ENCODE data around the gene RHCE.
"Not testable (repeated sequence)": the region's sequence is repeated elsewhere in the genome, so short reads cannot be mapped to it uniquely, and the experiment has no call there.

RHCE gene

GRCh38 chr1:25349606-25350005 lies 71.0 kb downstream of the RHCE start:
- peaks cover 97% of the 10 kb centered on the region for H3K36me3 Mint-ChIP-seq
- ATAC-seq (no peak), DNase-seq (ENCODE audit: low spot score in 2 of 2) (no peak)
- H3K4me3 Mint-ChIP-seq, result no peak overlapping the region
- H3K9me3 Mint-ChIP-seq, result no peaks in the 10 kb centered on the region
- H3K27ac Mint-ChIP-seq, result no peak overlapping the region
- peaks cover 7% of the 10 kb centered on the region for H3K4me1 Mint-ChIP-seq

GRCh38 chr1:25347556-25347955 lies 73.1 kb downstream of the RHCE start:
- Mint-ChIP-seq H3K9me3 (no peaks in the 10 kb centered on the region), H3K36me3 (peaks cover 97% of the 10 kb centered on the region), H3K4me3 (no peak overlapping the region), H3K4me1 (peaks cover 17% of the 10 kb centered on the region), H3K27ac (no peak overlapping the region)
- no peak for ATAC-seq
- DNase-seq (ENCODE audit: low spot score in 2 of 2), result no peak

GRCh38 chr1:25343872-25344271 lies 76.8 kb downstream of the RHCE start:
- DNase-seq (ENCODE audit: low spot score in 2 of 2) (no peak), ATAC-seq (no peak)
- H3K4me3 Mint-ChIP-seq, result no peak overlapping the region
- H3K4me1 Mint-ChIP-seq, result peaks cover 31% of the 10 kb centered on the region
- H3K9me3 Mint-ChIP-seq, result no peaks in the 10 kb centered on the region
- H3K36me3 Mint-ChIP-seq, result peaks cover 95% of the 10 kb centered on the region
- H3K27ac Mint-ChIP-seq, result no peak overlapping the region

GRCh38 chr1:25342846-25343245 lies 77.8 kb downstream of the RHCE start:
- Mint-ChIP-seq H3K27ac (peak overlapping the region; percentile 1), H3K9me3 (no peaks in the 10 kb centered on the region), H3K36me3 (peaks cover 95% of the 10 kb centered on the region), H3K4me3 (no peak overlapping the region), H3K4me1 (peaks cover 31% of the 10 kb centered on the region)
- ATAC-seq (no peak), DNase-seq (ENCODE audit: low spot score in 2 of 2) (no peak)

GRCh38 chr1:25341746-25342145 lies 78.9 kb downstream of the RHCE start:
- no peak for DNase-seq (ENCODE audit: low spot score in 2 of 2)
- peak overlapping the region; percentile 52 for H3K27ac Mint-ChIP-seq
- peaks cover 24% of the 10 kb centered on the region for H3K4me1 Mint-ChIP-seq
- H3K9me3 Mint-ChIP-seq, result no peaks in the 10 kb centered on the region
- H3K36me3 Mint-ChIP-seq, result peaks cover 84% of the 10 kb centered on the region
- no peak for ATAC-seq
- no peak overlapping the region for H3K4me3 Mint-ChIP-seq

GRCh38 chr1:25338986-25339385 lies 81.6 kb downstream of the RHCE start:
- H3K4me3 Mint-ChIP-seq, result peak overlapping the region; percentile 86
- peak overlapping the region; percentile 93 for H3K27ac Mint-ChIP-seq
- ATAC-seq, result no peak
- H3K36me3 Mint-ChIP-seq, result peaks cover 57% of the 10 kb centered on the region
- H3K4me1 Mint-ChIP-seq, result peaks cover 30% of the 10 kb centered on the region
- no peak for DNase-seq (ENCODE audit: low spot score in 2 of 2)
- H3K9me3 Mint-ChIP-seq, result no peaks in the 10 kb centered on the region

GRCh38 chr1:25338188-25338981 lies 82.2 kb downstream of the RHCE start, which contains the start of gene TMEM50A:
Gene TMEM50A, plus strand, starts transcription at chr1:25338334. Its CDS starts 2,153 bp downstream, at chr1:25340487.
- H3K27ac Mint-ChIP-seq, result peak within 1 kb of the TSS; percentile 93
- no peaks in the 10 kb centered on the region for H3K9me3 Mint-ChIP-seq

GRCh38 chr1:25337483-25338187 lies 83.0 kb downstream of the RHCE start:
- not testable (repeated sequence) for H3K9me3 Mint-ChIP-seq
- Mint-ChIP-seq H3K4me1 (peaks cover 30% of the 10 kb centered on the region), H3K36me3 (peaks cover 50% of the 10 kb centered on the region), H3K4me3 (peak overlapping the region; percentile 86), H3K27ac (peak overlapping the region; percentile 93)
- ATAC-seq (peak; percentile 82), DNase-seq (ENCODE audit: low spot score in 2 of 2) (peak in 1 of 2 donors; percentile 17)

More at GRCh38 chr1:25338188-25338981, 82.2 kb downstream of the RHCE start, which contains the start of gene TMEM50A:
- H3K4me1 Mint-ChIP-seq, result peaks cover 27% of the 10 kb centered on the region
- DNase-seq (ENCODE audit: low spot score in 2 of 2), result peak; percentile 88 to 97
- peak; percentile 86 for ATAC-seq
- peaks cover 51% of the 10 kb centered on the region for H3K36me3 Mint-ChIP-seq
- H3K4me3 Mint-ChIP-seq, result peak within 1 kb of the TSS; percentile 91

GRCh38 chr1:25336922-25337354 lies 83.7 kb downstream of the RHCE start:
- DNase-seq (ENCODE audit: low spot score in 2 of 2), result peak in 1 of 2 donors; percentile 73
- peak; percentile 5 for ATAC-seq
- Mint-ChIP-seq H3K36me3 (peaks cover 48% of the 10 kb centered on the region), H3K27ac (peak overlapping the region; percentile 83), H3K4me3 (peak overlapping the region; percentile 91), H3K4me1 (peaks cover 32% of the 10 kb centered on the region)
- H3K9me3 Mint-ChIP-seq, result not testable (repeated sequence)

GRCh38 chr1:25329950-25330349 lies 90.7 kb downstream of the RHCE start:
- Mint-ChIP-seq H3K36me3 (peaks cover 20% of the 10 kb centered on the region), H3K4me1 (peaks cover 30% of the 10 kb centered on the region), H3K4me3 (peak overlapping the region; percentile 40), H3K27ac (peak overlapping the region; percentile 75)
- not testable (repeated sequence) for H3K9me3 Mint-ChIP-seq
- ATAC-seq, result peak; percentile 84
- DNase-seq (ENCODE audit: low spot score in 2 of 2), result peak in 1 of 2 donors; percentile 55

GRCh38 chr1:25329336-25329735 lies 91.3 kb downstream of the RHCE start:
- DNase-seq (ENCODE audit: low spot score in 2 of 2); H3K9me3 Mint-ChIP-seq; ATAC-seq: not testable (repeated sequence)
- Mint-ChIP-seq H3K4me3 (peak overlapping the region; percentile 40), H3K36me3 (peaks cover 20% of the 10 kb centered on the region), H3K27ac (peak overlapping the region; percentile 75), H3K4me1 (peaks cover 25% of the 10 kb centered on the region)

GRCh38 chr1:25328791-25329185 lies 91.8 kb downstream of the RHCE start:
- not testable (repeated sequence) for H3K27ac Mint-ChIP-seq; H3K4me3 Mint-ChIP-seq; H3K9me3 Mint-ChIP-seq; DNase-seq (ENCODE audit: low spot score in 2 of 2); ATAC-seq
- Mint-ChIP-seq H3K36me3 (peaks cover 20% of the 10 kb centered on the region), H3K4me1 (peaks cover 24% of the 10 kb centered on the region)

- not testable (repeated sequence) for H3K4me3 Mint-ChIP-seq; DNase-seq (ENCODE audit: low spot score in 2 of 2); H3K27ac Mint-ChIP-seq; H3K9me3 Mint-ChIP-seq
- peaks cover 18% of the 10 kb centered on the region for H3K4me1 Mint-ChIP-seq
- peak; percentile 96 for ATAC-seq
- H3K36me3 Mint-ChIP-seq, result peaks cover 18% of the 10 kb centered on the region
Measured at GRCh38 chr1:25327864-25328790, 92.5 kb downstream of the RHCE start.

- not testable (repeated sequence) for H3K4me3 Mint-ChIP-seq; ATAC-seq; H3K9me3 Mint-ChIP-seq; DNase-seq (ENCODE audit: low spot score in 2 of 2); H3K4me1 Mint-ChIP-seq; H3K27ac Mint-ChIP-seq
- peaks cover 11% of the 10 kb centered on the region for H3K36me3 Mint-ChIP-seq
Measured at GRCh38 chr1:25324407-25324806, 96.2 kb downstream of the RHCE start.

- peaks cover 17% of the 10 kb centered on the region for H3K36me3 Mint-ChIP-seq
- H3K4me3 Mint-ChIP-seq; ATAC-seq; H3K27ac Mint-ChIP-seq; DNase-seq (ENCODE audit: low spot score in 2 of 2); H3K9me3 Mint-ChIP-seq; H3K4me1 Mint-ChIP-seq: not testable (repeated sequence)
Measured at GRCh38 chr1:25322127-25322526, 98.5 kb downstream of the RHCE start.
